Activated T-cell treated with anti-CD3 and anti-CD28 coated beads, Interleukin-2, amount 50 U/mL, for 24 hours (primary cell): ENCODE data around the gene C16orf74.

Source experiments
- DNase-seq: peaks from one replicate; pipeline ENCODE4 v3.0.0-alpha.2; 2020
- H3K27ac Mint-ChIP-seq: 2 replicates; pipeline ENCODE4 v1.8.0; 2020; ENCODE audit warnings: mild to moderate bottlenecking, mixed read lengths
- H3K27me3 Mint-ChIP-seq: 2 replicates; pipeline ENCODE4 v1.8.0; 2020; ENCODE audit warnings: mixed read lengths
- H3K36me3 Mint-ChIP-seq: 2 replicates; pipeline ENCODE4 v1.8.0; 2020; ENCODE audit warnings: low read depth, mixed read lengths
- H3K4me1 Mint-ChIP-seq: 2 replicates; pipeline ENCODE4 v1.8.0; 2020; ENCODE audit warnings: low read depth, mixed read lengths
- H3K4me3 Mint-ChIP-seq: 2 replicates; pipeline ENCODE4 v1.8.0; 2020; ENCODE audit warnings: mild to moderate bottlenecking, moderate library complexity, mixed read lengths
- H3K9me3 Mint-ChIP-seq: 2 replicates; pipeline ENCODE4 v1.8.0; 2020; ENCODE audit warnings: mixed read lengths

The C16orf74 gene

GRCh38 chr16:85782451-85782850 lies 31.6 kb upstream of the C16orf74 start:
- Mint-ChIP-seq H3K27ac (no peak overlapping the region), H3K4me3 (no peak overlapping the region)

GRCh38 chr16:85781695-85782370 lies 30.9 kb upstream of the C16orf74 start:
- DNase-seq: no peak
- Mint-ChIP-seq H3K27me3 (no peaks in the 10 kb centered on the region), H3K27ac (no peak overlapping the region)

More at GRCh38 chr16:85782451-85782850, 31.6 kb upstream of the C16orf74 start:
- H3K4me1 Mint-ChIP-seq: peaks cover 11% of the 10 kb centered on the region
- no peak for DNase-seq
- no peaks in the 10 kb centered on the region for H3K9me3 Mint-ChIP-seq
- H3K27me3 Mint-ChIP-seq: no peaks in the 10 kb centered on the region
- H3K36me3 Mint-ChIP-seq: peaks cover 92% of the 10 kb centered on the region

GRCh38 chr16:85781156-85781555 lies 30.3 kb upstream of the C16orf74 start:
- no peaks in the 10 kb centered on the region for H3K27me3 Mint-ChIP-seq
- no peak overlapping the region for H3K4me3 Mint-ChIP-seq
- no peaks in the 10 kb centered on the region for H3K9me3 Mint-ChIP-seq
- no peak overlapping the region for H3K27ac Mint-ChIP-seq
- peaks cover 91% of the 10 kb centered on the region for H3K36me3 Mint-ChIP-seq
- DNase-seq: no peak
- H3K4me1 Mint-ChIP-seq: peaks cover 11% of the 10 kb centered on the region

More at GRCh38 chr16:85781695-85782370, 30.9 kb upstream of the C16orf74 start:
- peaks cover 11% of the 10 kb centered on the region for H3K4me1 Mint-ChIP-seq
- no peaks in the 10 kb centered on the region for H3K9me3 Mint-ChIP-seq
- H3K4me3 Mint-ChIP-seq: no peak overlapping the region
- peaks cover 91% of the 10 kb centered on the region for H3K36me3 Mint-ChIP-seq

- Mint-ChIP-seq H3K36me3 (peaks cover 88% of the 10 kb centered on the region), H3K27me3 (no peaks in the 10 kb centered on the region), H3K4me1 (peaks cover 11% of the 10 kb centered on the region), H3K4me3 (no peak overlapping the region), H3K9me3 (no peaks in the 10 kb centered on the region), H3K27ac (peak overlapping the region; percentile 3)
- DNase-seq: no peak
Measured at GRCh38 chr16:85780281-85780680, 29.4 kb upstream of the C16orf74 start.

GRCh38 chr16:85778873-85779272 lies 28.0 kb upstream of the C16orf74 start:
- Mint-ChIP-seq H3K27ac (peak overlapping the region; percentile 71), H3K4me3 (no peak overlapping the region), H3K36me3 (peaks cover 87% of the 10 kb centered on the region), H3K9me3 (no peaks in the 10 kb centered on the region), H3K27me3 (no peaks in the 10 kb centered on the region), H3K4me1 (peaks cover 11% of the 10 kb centered on the region)
- DNase-seq: peak; percentile 47

- no peak for DNase-seq
- Mint-ChIP-seq H3K4me1 (peaks cover 11% of the 10 kb centered on the region), H3K27me3 (no peaks in the 10 kb centered on the region), H3K36me3 (peaks cover 77% of the 10 kb centered on the region), H3K9me3 (no peaks in the 10 kb centered on the region), H3K4me3 (no peak overlapping the region), H3K27ac (no peak overlapping the region)
Measured at GRCh38 chr16:85777583-85778310, 26.9 kb upstream of the C16orf74 start.

- Mint-ChIP-seq H3K4me3 (no peak overlapping the region), H3K27me3 (no peaks in the 10 kb centered on the region), H3K9me3 (no peaks in the 10 kb centered on the region), H3K27ac (no peak overlapping the region), H3K36me3 (peaks cover 67% of the 10 kb centered on the region), H3K4me1 (peaks cover 11% of the 10 kb centered on the region)
- no peak for DNase-seq
Measured at GRCh38 chr16:85774811-85775210, 23.9 kb upstream of the C16orf74 start.

- Mint-ChIP-seq H3K27ac (no peak overlapping the region), H3K4me3 (no peak overlapping the region), H3K9me3 (no peaks in the 10 kb centered on the region), H3K27me3 (no peaks in the 10 kb centered on the region), H3K4me1 (peaks cover 5% of the 10 kb centered on the region), H3K36me3 (peaks cover 61% of the 10 kb centered on the region)
- no peak for DNase-seq
Measured at GRCh38 chr16:85774136-85774535, 23.2 kb upstream of the C16orf74 start.

GRCh38 chr16:85773044-85773443 lies 22.1 kb upstream of the C16orf74 start:
- H3K9me3 Mint-ChIP-seq: no peaks in the 10 kb centered on the region
- no peaks in the 10 kb centered on the region for H3K27me3 Mint-ChIP-seq
- H3K4me3 Mint-ChIP-seq: no peak overlapping the region
- no peak overlapping the region for H3K27ac Mint-ChIP-seq
- no peaks in the 10 kb centered on the region for H3K4me1 Mint-ChIP-seq
- no peak for DNase-seq
- H3K36me3 Mint-ChIP-seq: peaks cover 50% of the 10 kb centered on the region

GRCh38 chr16:85770741-85771140 lies 19.8 kb upstream of the C16orf74 start:
- Mint-ChIP-seq H3K27ac (peak overlapping the region; percentile 29), H3K27me3 (no peaks in the 10 kb centered on the region), H3K36me3 (peaks cover 31% of the 10 kb centered on the region), H3K9me3 (no peaks in the 10 kb centered on the region), H3K4me3 (no peak overlapping the region), H3K4me1 (no peaks in the 10 kb centered on the region)
- no peak for DNase-seq

GRCh38 chr16:85768199-85768598 lies 17.3 kb upstream of the C16orf74 start:
- DNase-seq: no peak
- Mint-ChIP-seq H3K27ac (peak overlapping the region; percentile 22), H3K4me3 (no peak overlapping the region), H3K9me3 (no peaks in the 10 kb centered on the region), H3K36me3 (peaks cover 19% of the 10 kb centered on the region), H3K4me1 (no peaks in the 10 kb centered on the region), H3K27me3 (no peaks in the 10 kb centered on the region)

- H3K4me3 Mint-ChIP-seq: no peak overlapping the region
- no peaks in the 10 kb centered on the region for H3K4me1 Mint-ChIP-seq
- no peaks in the 10 kb centered on the region for H3K9me3 Mint-ChIP-seq
- no peak for DNase-seq
- H3K27me3 Mint-ChIP-seq: no peaks in the 10 kb centered on the region
- peaks cover 19% of the 10 kb centered on the region for H3K36me3 Mint-ChIP-seq
- H3K27ac Mint-ChIP-seq: no peak overlapping the region
Measured at GRCh38 chr16:85767531-85767930, 16.6 kb upstream of the C16orf74 start.

- Mint-ChIP-seq H3K27me3 (peaks cover 6% of the 10 kb centered on the region), H3K27ac (no peak overlapping the region), H3K4me3 (no peak overlapping the region), H3K4me1 (no peaks in the 10 kb centered on the region), H3K9me3 (no peaks in the 10 kb centered on the region), H3K36me3 (peaks cover 8% of the 10 kb centered on the region)
- no peak for DNase-seq
Measured at GRCh38 chr16:85765767-85766166, 14.9 kb upstream of the C16orf74 start.

- Mint-ChIP-seq H3K36me3 (peaks cover 3% of the 10 kb centered on the region), H3K9me3 (no peaks in the 10 kb centered on the region), H3K4me1 (no peaks in the 10 kb centered on the region), H3K27me3 (peaks cover 9% of the 10 kb centered on the region), H3K4me3 (no peak overlapping the region), H3K27ac (no peak overlapping the region)
- no peak for DNase-seq
Measured at GRCh38 chr16:85765211-85765610, 14.3 kb upstream of the C16orf74 start.

GRCh38 chr16:85763616-85764015 lies 12.7 kb upstream of the C16orf74 start:
- H3K27me3 Mint-ChIP-seq: peaks cover 25% of the 10 kb centered on the region
- no peak overlapping the region for H3K4me3 Mint-ChIP-seq
- no peaks in the 10 kb centered on the region for H3K36me3 Mint-ChIP-seq
- no peak overlapping the region for H3K27ac Mint-ChIP-seq
- DNase-seq: no peak
- no peaks in the 10 kb centered on the region for H3K9me3 Mint-ChIP-seq
- H3K4me1 Mint-ChIP-seq: peaks cover 7% of the 10 kb centered on the region
